GM21526 (cell line): ENCODE data around the gene CNGB1.
"Not testable (repeated sequence)": the region's sequence is repeated elsewhere in the genome, so short reads cannot be mapped to it uniquely, and the experiment has no call there.

Experiments used
- ATAC-seq: cut with Tn5 transposase; IDR thresholded peaks from one replicate; pipeline ENCODE4 v1.9.1; 2021; ENCODE audit warnings: moderate library complexity; ENCODE audit not compliant: unreplicated experiment, low FRiP score

The CNGB1 gene

DNA sequence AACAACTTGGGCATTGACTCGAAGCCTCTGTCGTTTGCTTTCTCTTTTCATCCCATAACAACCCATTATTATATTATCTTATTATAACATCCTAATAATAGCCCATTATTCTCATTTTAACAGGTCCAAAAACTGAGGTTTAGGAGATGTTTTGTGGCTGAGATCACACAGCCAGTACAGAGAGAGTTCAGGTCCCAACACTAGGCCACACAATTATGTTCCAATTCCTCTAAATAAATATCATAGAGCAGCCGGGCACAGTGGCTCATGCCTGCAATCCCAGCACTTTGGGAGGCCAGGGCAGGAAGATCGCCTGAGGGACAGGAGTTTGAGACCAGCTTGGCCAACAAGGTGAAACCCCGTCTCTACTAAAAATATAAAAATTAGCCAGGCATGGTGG lies 128.3 kb downstream of the CNGB1 start:
- ATAC-seq: no peak

DNA sequence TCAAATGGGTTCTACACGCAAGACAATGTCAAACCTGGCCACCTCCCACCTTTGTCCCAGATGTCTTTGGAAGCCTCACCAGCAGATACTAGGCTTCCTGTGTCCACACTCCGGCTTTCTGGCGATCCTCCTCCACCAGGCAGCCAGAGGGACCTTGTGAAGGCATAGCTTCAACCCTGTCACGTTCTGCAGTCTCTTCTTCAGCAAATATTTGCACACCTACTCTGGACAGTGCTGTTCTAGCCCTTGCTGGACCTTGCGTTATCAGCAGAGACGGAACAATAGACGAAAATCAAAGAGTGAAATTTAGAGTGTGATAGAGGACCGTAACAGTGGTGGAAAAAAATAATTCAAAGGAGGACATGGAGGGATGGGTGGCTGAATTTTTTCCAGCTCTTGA lies 130.1 kb downstream of the CNGB1 start:
- ATAC-seq: no peak

DNA sequence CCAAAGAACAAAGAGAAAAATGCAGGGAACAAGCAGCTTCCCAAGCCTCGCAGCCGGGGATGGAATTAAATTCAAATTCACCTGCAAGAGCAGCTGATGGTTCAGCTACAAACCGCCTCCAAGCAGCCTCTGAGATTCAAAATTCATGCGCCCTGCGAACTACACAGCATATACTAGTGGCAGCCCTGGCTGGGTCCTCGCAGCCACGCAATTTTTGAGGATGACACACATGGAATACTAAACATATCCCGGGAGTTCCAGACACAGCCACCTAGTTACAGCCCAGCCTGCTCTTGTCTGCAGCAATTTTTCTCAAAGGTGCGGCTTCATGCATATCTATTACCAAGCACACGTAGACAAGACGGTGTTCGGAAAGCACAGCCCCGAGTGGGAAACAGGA lies 132.8 kb downstream of the CNGB1 start:
- no peak for ATAC-seq

DNA sequence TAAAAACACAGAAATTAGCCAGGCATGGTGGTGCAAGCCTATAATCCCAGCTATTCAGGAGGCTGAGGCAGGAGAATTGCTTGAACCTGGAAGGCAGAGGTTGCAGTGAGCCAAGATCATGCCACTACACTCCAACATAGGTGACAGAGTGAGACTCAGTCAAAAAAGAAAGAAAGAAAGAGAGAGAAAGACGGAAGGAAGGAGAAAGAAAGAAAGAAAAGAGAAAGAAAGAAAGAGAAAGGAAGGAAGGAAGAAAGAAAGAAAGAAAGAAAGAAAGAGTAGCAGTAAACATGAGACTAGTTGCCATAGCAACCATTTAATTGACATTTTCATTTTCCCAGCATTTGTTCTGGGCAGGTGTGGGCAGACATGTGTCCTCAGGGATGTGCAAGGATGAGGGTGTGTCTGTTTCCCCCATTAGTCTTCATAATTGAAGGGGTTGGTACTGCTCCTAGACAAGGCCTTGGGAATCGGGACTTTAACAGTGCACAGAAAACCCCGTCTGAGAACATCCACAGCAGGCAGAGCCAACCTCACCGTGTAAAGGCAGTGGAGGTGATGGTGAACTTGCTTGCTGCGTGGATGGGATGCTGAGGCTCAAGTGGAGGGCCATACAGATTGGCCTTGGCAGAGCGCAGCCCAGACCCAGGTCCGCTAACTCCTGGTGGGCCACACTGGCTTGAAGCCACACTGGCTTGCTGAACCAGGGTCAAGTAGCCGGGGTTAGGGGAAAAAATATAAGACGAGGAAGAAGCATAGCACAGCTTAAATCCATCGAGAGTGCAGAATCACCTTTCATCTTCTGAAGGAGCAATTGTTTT lies 133.4 kb downstream of the CNGB1 start:
- no peak for ATAC-seq

DNA sequence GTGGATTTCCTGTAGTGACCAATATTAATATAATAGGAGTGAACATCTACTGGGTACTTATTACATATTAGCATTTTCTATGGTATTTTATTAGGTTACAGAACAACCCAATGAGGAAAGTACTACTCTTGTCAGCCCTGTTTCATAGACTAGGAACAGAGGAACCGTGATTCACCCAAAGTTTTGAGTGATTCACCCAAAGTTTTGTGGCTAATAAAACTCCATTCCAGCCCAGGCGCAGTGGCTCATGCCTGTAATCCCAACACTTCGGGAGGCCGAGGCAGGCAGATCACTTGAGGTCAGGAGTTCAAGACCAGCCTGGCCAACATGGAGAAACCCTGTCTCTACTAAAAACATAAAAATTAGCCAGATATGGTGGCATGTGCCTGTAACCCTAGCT lies 135.5 kb downstream of the CNGB1 start:
- ATAC-seq: not testable (repeated sequence)

DNA sequence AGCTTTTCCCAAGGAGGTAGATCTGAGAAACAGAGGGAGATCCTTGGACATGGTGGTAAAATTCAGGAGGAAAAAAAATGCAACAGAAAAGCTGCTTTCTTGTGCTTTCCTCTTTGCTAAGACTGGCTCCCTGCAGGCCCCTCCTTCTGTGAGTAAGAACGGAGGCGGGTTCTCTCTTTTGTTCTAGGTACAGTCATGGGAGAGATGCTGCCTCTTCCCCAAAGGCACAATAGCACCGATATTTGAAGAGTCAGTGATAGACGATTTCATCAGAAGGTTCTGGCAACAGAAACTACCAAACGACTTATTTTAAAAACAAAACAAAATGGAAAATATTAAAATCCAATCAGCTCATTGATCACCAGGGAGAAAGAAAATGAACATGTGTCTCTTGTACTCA lies 136.0 kb downstream of the CNGB1 start:
- no peak for ATAC-seq
